GM13976 (cell line): Measurements from ENCODE around the gene PTGR1.

Experiments
- DNase-seq: peaks from one replicate; pipeline ENCODE4 v3.0.0; 2012; ENCODE audit warnings: low spot score
- CTCF ChIP-seq: IDR thresholded peaks from 2 replicates; pipeline ENCODE4 v1.5.1; 2012; ENCODE audit warnings: borderline replicate concordance, mild to moderate bottlenecking; ENCODE audit not compliant: insufficient read depth; ENCODE audit errors: extremely low read depth, missing control alignments, control extremely low read depth
- in situ Hi-C: fragments of 300-500 bp; cut with MboI; formaldehyde crosslinking; loops from one replicate; pipeline ENCODE4 v1.12.0; 2022; ENCODE audit warnings: low sequenced_read_pairs, mixed read lengths, inconsistent platforms; ENCODE audit not compliant: unreplicated experiment

PTGR1 gene

GRCh38 chr9:111615928-111616327 is 16.5 kb upstream of the PTGR1 start:
- in situ Hi-C loops = no loop called here
- no peak for TF ChIP-seq CTCF
- DNase-seq = no peak

- in situ Hi-C loops = no loop called here
- DNase-seq = no peak
- no peak for TF ChIP-seq CTCF
Measured at GRCh38 chr9:111613436-111614040, 14.1 kb upstream of the PTGR1 start.

GRCh38 chr9:111610845-111611244 is 11.4 kb upstream of the PTGR1 start:
- no peak for TF ChIP-seq CTCF
- no peak for DNase-seq
- in situ Hi-C loops = no loop called here

- in situ Hi-C loops = no loop called here
- no peak for TF ChIP-seq CTCF
Measured at GRCh38 chr9:111610149-111610548, 10.7 kb upstream of the PTGR1 start.

GRCh38 chr9:111605041-111605559 is 5.7 kb upstream of the PTGR1 start:
- no peak for DNase-seq
- in situ Hi-C loops = no loop called here
- TF ChIP-seq CTCF = no peak

More at GRCh38 chr9:111610149-111610548, 10.7 kb upstream of the PTGR1 start:
- no peak for DNase-seq

GRCh38 chr9:111604054-111604615 is 4.7 kb upstream of the PTGR1 start:
- no peak for TF ChIP-seq CTCF
- no peak for DNase-seq
- in situ Hi-C loops = no loop called here
